Tibial nerve (tissue), 4 donors: ENCODE data around the gene EPN1. TPM values are rescaled to one million over a fixed set of nuclear protein-coding genes. Genes with fewer than 3 reads are reported as not detected.

Source experiments
- DNase-seq, 2 donors: peaks; one replicate each; pipeline ENCODE4 v3.0.0-alpha.2; 2019; ENCODE audit warnings: low spot score in 2 of 2
- H3K27ac ChIP-seq, 4 donors: fragments of 200-600 bp; sonication (generic) in 3 of 4; one replicate each; pipeline ENCODE4 v1.5.1; 2017 to 2019; ENCODE audit warnings: mild to moderate bottlenecking in 1 of 4
- H3K27me3 ChIP-seq, 2 donors: fragments of 200-600 bp; sonication (generic) in 1 of 2; one replicate each; pipeline versions ENCODE4 v1.5.1 to v1.6.0; 2017 to 2019
- H3K36me3 ChIP-seq, 3 donors: fragments of 200-600 bp; sonication (generic); one replicate each; pipeline ENCODE4 v1.5.1; 2018 to 2019
- H3K4me1 ChIP-seq, 4 donors: fragments of 200-600 bp; sonication (generic) in 3 of 4; one replicate each; pipeline ENCODE4 v1.5.1; 2017 to 2019
- H3K4me3 ChIP-seq, 4 donors: fragments of 200-600 bp; sonication (generic) in 3 of 4; one replicate each; pipeline ENCODE4 v1.5.1; 2017 to 2019; ENCODE audit warnings: mild to moderate bottlenecking in 1 of 4, moderate library complexity in 1 of 4
- H3K9me3 ChIP-seq, 4 donors: fragments of 200-600 bp; sonication (generic) in 3 of 4; one replicate each; pipeline ENCODE4 v1.5.1; 2017 to 2019
- CTCF ChIP-seq, 5 experiments: fragments of 200-600 bp in 3 of 5; fragments of 450-650 bp in 2 of 5; sonication (generic) in 3 of 5; IDR thresholded peaks; one replicate each; pipeline ENCODE4 v1.5.1; 2016 to 2019; ENCODE audit warnings: antibody characterized with exemption in 5 of 5, mild to moderate bottlenecking in 3 of 5, moderate library complexity in 2 of 5
- EP300 ChIP-seq, 2 donors: sonication (generic); formaldehyde crosslinking; IDR thresholded peaks; one replicate each; pipeline ENCODE4 v1.6.1; 2017; ENCODE audit warnings: antibody characterized with exemption in 2 of 2, mild to moderate bottlenecking in 1 of 2
- POLR2A ChIP-seq, 2 donors: fragments of 450-650 bp; IDR thresholded peaks; one replicate each; pipeline ENCODE4 v1.6.1; 2017; ENCODE audit warnings: antibody characterized with exemption in 2 of 2, mild to moderate bottlenecking in 2 of 2, moderate library complexity in 2 of 2
- WGBS, 2 donors: methylation state at CpG; one replicate each; pipeline ENCODE4 v1.1.5; 2018; 5-methylcytosine and 5-hydroxymethylcytosine counted together
- total RNA-seq, 4 donors: library from RNA; depleted of rRNA; stranded (reverse); fragments of >200 nt; gene quantifications; one replicate each; pipeline ENCODE4 v1.1.0, GENCODE V29; 2016

The EPN1 gene
- total RNA-seq, 4 donors from 2014 or later = 92.0 to 164 (median 118) TPM

- H3K9me3 ChIP-seq = no peaks in the 10 kb centered on the region
- TF ChIP-seq EP300 (IDR thresholded peaks at IDR 0.05) = no peak
- TF ChIP-seq POLR2A (IDR thresholded peaks at IDR 0.05) = no peak
- TF ChIP-seq CTCF (IDR thresholded peaks at IDR 0.05) = no peak
- H3K4me3 ChIP-seq = no peak overlapping the region
- DNase-seq = no peak
- H3K27me3 ChIP-seq = no peaks in the 10 kb centered on the region
- no peak overlapping the region for H3K27ac ChIP-seq
- peaks cover 6 to 76% (median 40%) of the 10 kb centered on the region in 3 donors for H3K36me3 ChIP-seq
- peaks cover 0 to 24% (median 6%) of the 10 kb centered on the region in 4 donors for H3K4me1 ChIP-seq
- 85 to 86% methylated on average over 19 to 22 of the region's 23 CpGs for WGBS, 2 donors
Measured at GRCh38 chr19:55670280-55671053, 4.6 kb upstream of the EPN1 start.

GRCh38 chr19:55671054-55671378, 4.0 kb upstream of the EPN1 start:
- 75 to 81% methylated on average over 2 of the region's 2 CpGs for WGBS, 2 donors
- Histone ChIP-seq H3K9me3 (no peaks in the 10 kb centered on the region), H3K36me3 (peaks cover 6 to 71% (median 40%) of the 10 kb centered on the region in 3 donors), H3K27me3 (no peaks in the 10 kb centered on the region), H3K27ac (no peak overlapping the region), H3K4me1 (peaks cover 0 to 29% (median 10%) of the 10 kb centered on the region in 4 donors), H3K4me3 (no peak overlapping the region)
- TF ChIP-seq POLR2A (IDR thresholded peaks at IDR 0.05) (no peak), EP300 (IDR thresholded peaks at IDR 0.05) (no peak), CTCF (IDR thresholded peaks at IDR 0.05) (no peak)
- DNase-seq = no peak

GRCh38 chr19:55672418-55672817, 2.6 kb upstream of the EPN1 start:
- Histone ChIP-seq H3K4me1 (peaks cover 0 to 43% (median 24%) of the 10 kb centered on the region in 4 donors), H3K27me3 (no peaks in the 10 kb centered on the region), H3K4me3 (no peak overlapping the region), H3K9me3 (no peaks in the 10 kb centered on the region), H3K27ac (no peak overlapping the region), H3K36me3 (peaks cover 6 to 58% (median 34%) of the 10 kb centered on the region in 3 donors)
- DNase-seq = no peak
- TF ChIP-seq POLR2A (IDR thresholded peaks at IDR 0.05) (no peak), EP300 (IDR thresholded peaks at IDR 0.05) (no peak), CTCF (IDR thresholded peaks at IDR 0.05) (no peak)
- WGBS, 2 donors = 86% methylated on average over 5 of the region's 5 CpGs

GRCh38 chr19:55673465-55673864, 1.6 kb upstream of the EPN1 start:
- no peak for DNase-seq
- 74 to 75% methylated on average over 9 of the region's 9 CpGs for WGBS, 2 donors
- peaks cover 5 to 58% (median 33%) of the 10 kb centered on the region in 3 donors for H3K36me3 ChIP-seq

More at GRCh38 chr19:55673465-55673864, 1.6 kb upstream of the EPN1 start:
- Histone ChIP-seq H3K4me1 (peaks cover 0 to 54% (median 28%) of the 10 kb centered on the region in 4 donors), H3K4me3 (no peak overlapping the region), H3K9me3 (no peaks in the 10 kb centered on the region), H3K27me3 (no peaks in the 10 kb centered on the region), H3K27ac (no peak overlapping the region)
- TF ChIP-seq CTCF (IDR thresholded peaks at IDR 0.05) (no peak), POLR2A (IDR thresholded peaks at IDR 0.05) (no peak), EP300 (IDR thresholded peaks at IDR 0.05) (no peak)
